HCEC 1CT (cell line): ENCODE measurements around the gene TMEM59.
"Not testable (repeated sequence)": the region's sequence is repeated elsewhere in the genome, so short reads cannot be mapped to it uniquely, and the experiment has no call there.

Experiments
- DNase-seq: peaks from one replicate; pipeline ENCODE4 v3.0.0-alpha.2; 2017

The TMEM59 gene

GRCh38 chr1:54052431-54052933 lies 522 bp downstream of the TMEM59 start:
- peak; percentile 53 for DNase-seq

DNA sequence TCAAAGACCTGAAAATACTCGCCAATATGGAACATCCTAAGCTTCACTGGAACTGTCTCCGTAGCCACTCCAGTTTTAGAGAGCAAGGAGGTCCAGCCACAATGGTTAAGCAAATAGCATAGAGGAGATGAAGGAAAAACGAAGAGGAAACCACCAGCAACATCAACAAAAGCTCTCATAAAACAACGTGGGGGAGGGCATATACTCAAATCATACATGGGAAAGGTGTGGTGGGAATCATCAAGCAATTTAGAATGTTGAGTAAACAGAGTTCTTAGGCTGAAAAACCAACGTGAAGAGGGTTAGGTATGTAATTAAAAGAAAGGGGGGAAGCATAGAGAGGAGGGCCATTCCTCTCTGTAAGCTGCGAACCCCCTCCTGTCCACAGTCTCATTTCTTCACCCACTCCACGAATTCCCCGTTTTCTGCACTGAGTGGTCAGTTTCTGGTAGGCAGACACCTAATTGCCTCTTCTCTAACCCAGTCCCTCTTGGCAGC lies 1.0 kb downstream of the TMEM59 start:
- DNase-seq = no peak

GRCh38 chr1:54050435-54050834 lies 2.6 kb downstream of the TMEM59 start:
- not testable (repeated sequence) for DNase-seq

GRCh38 chr1:54047384-54048305 lies 5.4 kb downstream of the TMEM59 start:
- no peak for DNase-seq

- no peak for DNase-seq
Observed at GRCh38 chr1:54046671-54047383, 6.2 kb downstream of the TMEM59 start.

GRCh38 chr1:54045496-54045895 lies 7.5 kb downstream of the TMEM59 start:
- DNase-seq = no peak

GRCh38 chr1:54041806-54042205 lies 11.2 kb downstream of the TMEM59 start:
- DNase-seq = no peak

GRCh38 chr1:54037476-54037875 lies 15.5 kb downstream of the TMEM59 start:
- no peak for DNase-seq

GRCh38 chr1:54028306-54029251 lies 24.4 kb downstream of the TMEM59 start:
- DNase-seq = no peak

DNA sequence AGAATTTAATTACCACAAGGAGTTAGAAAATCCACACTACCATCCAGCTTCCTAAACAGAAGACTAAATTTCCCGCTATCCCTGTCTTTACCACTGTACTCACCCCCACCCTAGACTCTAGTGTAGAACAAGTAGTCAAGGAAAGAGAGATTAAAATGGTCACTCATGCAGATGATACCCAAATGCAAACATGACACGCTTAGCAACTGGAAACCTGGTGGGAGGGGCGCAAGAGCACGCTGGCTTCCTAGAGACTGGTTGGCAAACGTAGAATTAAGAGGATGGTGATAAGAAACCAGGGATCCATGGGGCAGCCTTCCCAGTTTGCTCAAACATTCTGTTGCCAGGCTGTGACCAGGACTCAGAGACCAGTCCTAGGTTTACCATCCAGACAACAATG lies 25.2 kb downstream of the TMEM59 start:
- no peak for DNase-seq

- DNase-seq = not testable (repeated sequence)
Observed at GRCh38 chr1:54024811-54025210, 28.2 kb downstream of the TMEM59 start.

- DNase-seq = no peak
Observed at GRCh38 chr1:54024358-54024757, 28.6 kb downstream of the TMEM59 start.

- not testable (repeated sequence) for DNase-seq
Observed at GRCh38 chr1:54019562-54020176, 33.3 kb downstream of the TMEM59 start.

GRCh38 chr1:54018635-54019034 lies 34.4 kb downstream of the TMEM59 start:
- DNase-seq = no peak

GRCh38 chr1:54017979-54018378 lies 35.0 kb downstream of the TMEM59 start, which contains the start of gene LDLRAD1:
Gene LDLRAD1 (minus strand): TSS chr1:54018186. CDS start chr1:54018112, 74 bp downstream.
- no peak for DNase-seq

GRCh38 chr1:54016343-54017282 lies 36.4 kb downstream of the TMEM59 start:
- peak; percentile 61 for DNase-seq

DNA sequence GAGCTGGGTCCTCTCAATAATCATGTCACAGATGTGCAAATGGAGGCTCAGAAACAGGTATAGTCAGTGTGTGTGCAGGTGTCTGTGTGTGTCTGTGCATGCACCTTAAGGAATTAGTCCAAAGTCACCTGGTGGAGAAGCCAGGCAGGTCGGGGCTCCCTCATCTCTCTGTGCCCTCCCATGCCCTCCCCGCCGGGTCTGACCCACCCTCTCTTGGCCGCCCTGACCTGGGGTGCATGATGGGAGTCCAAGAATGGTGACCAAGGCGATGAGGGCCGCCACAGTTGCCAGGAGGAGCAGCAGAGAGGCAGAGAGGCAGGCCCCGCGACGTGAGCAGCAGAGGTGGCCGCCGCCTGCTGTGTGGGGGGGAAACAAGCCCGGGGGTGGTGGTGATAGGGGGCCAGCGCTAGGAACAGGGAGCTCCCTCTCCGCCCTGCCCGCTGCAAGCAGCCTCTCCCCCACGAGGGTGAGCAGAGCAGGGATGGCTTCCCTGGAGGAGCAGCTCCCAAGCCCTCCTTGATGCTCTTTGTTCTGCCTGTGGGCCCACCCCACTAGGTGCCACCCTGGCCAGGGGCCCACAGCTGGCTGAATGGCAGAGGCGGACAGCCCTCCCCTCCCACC lies 38.9 kb downstream of the TMEM59 start:
- no peak for DNase-seq

GRCh38 chr1:54013393-54014008 lies 39.5 kb downstream of the TMEM59 start:
- DNase-seq = no peak

DNA sequence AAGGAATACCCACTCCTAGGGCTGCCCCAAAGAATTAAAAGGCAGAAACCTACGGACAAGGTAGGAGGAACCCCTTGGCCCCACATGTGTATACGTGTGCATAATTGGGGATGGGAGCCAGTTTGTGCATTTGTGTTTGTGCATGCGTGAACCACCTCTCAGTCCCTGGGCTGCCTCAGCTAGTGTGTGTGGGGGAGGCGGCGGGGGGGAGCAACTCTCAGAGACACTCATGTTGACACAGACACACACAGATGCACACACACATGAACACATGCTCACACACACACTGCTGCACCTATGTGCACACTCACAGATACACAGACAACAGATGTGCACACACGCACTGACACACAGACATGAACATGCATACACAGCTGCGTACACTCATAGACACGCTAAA lies 40.1 kb downstream of the TMEM59 start:
- no peak for DNase-seq

GRCh38 chr1:54012008-54012325 lies 41.0 kb downstream of the TMEM59 start:
- DNase-seq = no peak
